C4-2B (cell line): ENCODE measurements around the gene STK38L.

Source experiments
- H3K27ac ChIP-seq: fragments of 450-650 bp; 2 replicates; pipeline ENCODE4 v1.5.1; 2017
- ZFX ChIP-seq: fragments of 450-650 bp; IDR thresholded peaks from 2 replicates; pipeline ENCODE4 v1.6.1; 2017
- TF ChIP-seq, protein P1 (sequence below): fragments of 450-650 bp; conservative IDR thresholded peaks from 2 replicates; pipeline ENCODE4 v1.5.1; 2017; ENCODE audit warnings: mild to moderate bottlenecking

STK38L gene

DNA sequence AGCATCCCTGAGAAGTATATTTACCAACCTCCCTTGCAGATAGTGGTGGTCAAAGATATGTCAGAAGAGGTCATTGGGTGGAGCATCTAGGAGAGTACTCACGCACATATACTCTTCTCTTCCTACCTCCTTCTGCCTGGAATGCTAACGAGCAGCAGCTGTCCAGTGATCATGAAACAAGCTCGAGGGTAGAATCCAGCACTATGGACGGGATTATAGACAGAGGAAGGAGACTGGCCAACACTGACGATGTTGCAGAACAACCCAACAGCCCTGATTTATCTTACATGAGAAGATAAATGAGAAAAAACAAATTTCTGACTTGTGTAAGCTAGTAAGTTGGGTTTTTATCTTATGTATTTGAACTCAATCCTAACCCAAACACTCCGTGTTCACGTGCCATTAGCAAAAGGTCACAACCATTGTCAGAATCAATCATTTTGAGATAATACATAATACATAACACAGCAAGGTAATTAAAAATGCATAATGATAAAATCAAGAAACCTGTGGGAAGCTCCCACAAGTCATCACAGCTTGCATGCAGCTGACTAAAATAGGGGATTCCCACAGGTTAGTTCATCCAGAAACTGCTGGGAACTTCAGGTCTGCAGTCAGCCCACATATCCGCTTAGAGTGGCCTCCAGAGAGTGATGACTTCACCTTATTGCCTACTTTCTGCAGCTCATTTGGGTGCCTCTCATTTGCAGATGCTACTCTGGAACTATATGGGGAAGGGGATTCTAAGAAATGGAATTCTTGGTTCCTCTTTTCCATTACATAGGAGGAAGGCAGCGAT is 36.3 kb upstream of the STK38L start:
- no peak for TF ChIP-seq ZFX
- TF ChIP-seq, protein P1, sequence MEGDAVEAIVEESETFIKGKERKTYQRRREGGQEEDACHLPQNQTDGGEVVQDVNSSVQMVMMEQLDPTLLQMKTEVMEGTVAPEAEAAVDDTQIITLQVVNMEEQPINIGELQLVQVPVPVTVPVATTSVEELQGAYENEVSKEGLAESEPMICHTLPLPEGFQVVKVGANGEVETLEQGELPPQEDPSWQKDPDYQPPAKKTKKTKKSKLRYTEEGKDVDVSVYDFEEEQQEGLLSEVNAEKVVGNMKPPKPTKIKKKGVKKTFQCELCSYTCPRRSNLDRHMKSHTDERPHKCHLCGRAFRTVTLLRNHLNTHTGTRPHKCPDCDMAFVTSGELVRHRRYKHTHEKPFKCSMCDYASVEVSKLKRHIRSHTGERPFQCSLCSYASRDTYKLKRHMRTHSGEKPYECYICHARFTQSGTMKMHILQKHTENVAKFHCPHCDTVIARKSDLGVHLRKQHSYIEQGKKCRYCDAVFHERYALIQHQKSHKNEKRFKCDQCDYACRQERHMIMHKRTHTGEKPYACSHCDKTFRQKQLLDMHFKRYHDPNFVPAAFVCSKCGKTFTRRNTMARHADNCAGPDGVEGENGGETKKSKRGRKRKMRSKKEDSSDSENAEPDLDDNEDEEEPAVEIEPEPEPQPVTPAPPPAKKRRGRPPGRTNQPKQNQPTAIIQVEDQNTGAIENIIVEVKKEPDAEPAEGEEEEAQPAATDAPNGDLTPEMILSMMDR = no peak
- no peak overlapping the region for H3K27ac ChIP-seq

DNA sequence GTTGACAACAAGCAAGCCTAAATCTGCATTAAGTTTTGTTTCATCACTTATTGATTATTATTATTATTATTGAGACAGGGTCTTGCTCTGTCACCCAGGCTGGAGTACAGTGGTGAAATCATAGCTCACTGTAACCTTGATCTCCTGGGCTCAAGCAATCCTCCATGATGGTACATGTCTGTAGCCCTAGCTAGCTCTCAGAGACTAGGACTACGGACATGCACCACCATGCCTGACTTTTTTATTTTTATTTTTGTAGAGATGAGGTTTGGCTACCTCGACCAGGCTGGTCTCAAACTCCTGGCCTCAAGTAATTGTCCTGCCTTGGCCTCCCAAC is 35.7 kb upstream of the STK38L start:
- H3K27ac ChIP-seq = no peak overlapping the region
- no peak for TF ChIP-seq ZFX
- TF ChIP-seq, protein P1 = no peak

- H3K27ac ChIP-seq = no peak overlapping the region
- TF ChIP-seq, protein P1 = no peak
- no peak for TF ChIP-seq ZFX
These were observed 34.7 kb upstream of the STK38L start for GRCh38 chr12:27209257-27209910.

DNA sequence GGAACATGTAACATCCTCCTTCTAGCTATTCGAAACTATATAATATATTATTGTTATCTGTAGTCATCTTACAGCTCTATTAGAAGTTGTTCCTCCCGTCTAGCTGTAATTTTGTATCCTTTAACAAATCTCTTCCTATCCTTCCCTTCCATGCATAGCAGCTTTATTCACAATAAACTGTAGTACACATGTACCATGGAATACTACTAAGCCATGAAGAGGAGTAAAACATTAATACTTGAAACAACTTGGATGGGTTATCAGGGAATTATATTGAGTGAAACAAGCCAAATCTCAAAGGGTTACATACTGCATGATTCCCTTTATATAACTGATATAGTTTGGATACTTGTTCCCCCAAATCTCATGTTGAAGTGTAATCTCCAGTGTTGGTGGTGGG is 33.9 kb upstream of the STK38L start:
- TF ChIP-seq, protein P1 = no peak
- no peak for TF ChIP-seq ZFX
- no peak overlapping the region for H3K27ac ChIP-seq

- TF ChIP-seq, protein P1 = no peak
- TF ChIP-seq ZFX = no peak
- H3K27ac ChIP-seq = no peak overlapping the region
These were observed 31.2 kb upstream of the STK38L start for GRCh38 chr12:27212861-27213260.

DNA sequence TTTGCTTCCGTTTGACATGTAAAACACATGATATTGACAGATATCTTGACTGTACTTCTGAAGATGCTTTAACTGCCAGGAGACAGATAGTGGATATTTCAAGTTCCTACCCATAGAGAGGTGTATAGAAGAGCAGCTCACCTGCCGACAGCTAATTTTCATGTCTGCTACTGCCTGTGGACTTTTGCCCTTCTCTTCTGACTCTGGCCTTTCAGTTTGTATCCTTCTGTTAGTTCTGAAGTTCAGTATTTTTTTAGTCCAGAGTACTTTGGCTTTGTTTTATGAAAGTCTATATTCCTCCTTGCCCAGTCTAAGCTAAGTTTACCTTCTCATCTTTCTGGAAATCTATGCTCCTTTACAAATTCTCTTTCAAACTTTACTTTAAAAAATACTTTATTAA is 30.8 kb upstream of the STK38L start:
- no peak overlapping the region for H3K27ac ChIP-seq
- TF ChIP-seq, protein P1 = no peak
- no peak for TF ChIP-seq ZFX
